AG09319 (cell line): ENCODE data around the gene PLXND1.

ENCODE experiments used
- DNase-seq: peaks from one replicate; pipeline ENCODE4 v3.0.0-alpha.2; 2010; ENCODE audit warnings: low read depth; ENCODE audit errors: extremely low read depth
- TF ChIP-seq, protein P1 (sequence below): IDR thresholded peaks from 2 replicates; pipeline ENCODE4 v1.5.1; 2011; ENCODE audit warnings: low read depth, mild to moderate bottlenecking, inconsistent platforms, low read length, moderate library complexity

Gene PLXND1

DNA sequence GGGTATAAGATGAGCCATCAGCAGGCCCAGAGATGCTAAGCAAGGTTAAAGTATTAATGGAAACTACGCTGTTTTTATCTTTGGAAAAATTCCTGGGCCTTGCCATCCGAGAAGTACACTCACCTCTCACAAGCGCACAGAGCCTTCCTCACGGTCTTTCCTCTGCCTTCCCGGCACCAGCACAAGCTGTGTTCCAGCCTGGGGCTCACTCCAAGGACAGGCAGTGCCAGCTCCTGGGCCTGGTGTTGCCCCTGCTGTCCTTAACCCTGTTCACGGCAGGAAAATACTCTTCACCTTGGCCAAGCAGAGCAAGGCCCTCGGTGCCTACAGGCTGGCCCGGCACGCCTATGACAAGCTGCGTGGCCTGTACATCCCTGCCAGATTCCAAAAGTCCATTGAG lies 92.4 kb downstream of the PLXND1 start:
- TF ChIP-seq, protein P1, sequence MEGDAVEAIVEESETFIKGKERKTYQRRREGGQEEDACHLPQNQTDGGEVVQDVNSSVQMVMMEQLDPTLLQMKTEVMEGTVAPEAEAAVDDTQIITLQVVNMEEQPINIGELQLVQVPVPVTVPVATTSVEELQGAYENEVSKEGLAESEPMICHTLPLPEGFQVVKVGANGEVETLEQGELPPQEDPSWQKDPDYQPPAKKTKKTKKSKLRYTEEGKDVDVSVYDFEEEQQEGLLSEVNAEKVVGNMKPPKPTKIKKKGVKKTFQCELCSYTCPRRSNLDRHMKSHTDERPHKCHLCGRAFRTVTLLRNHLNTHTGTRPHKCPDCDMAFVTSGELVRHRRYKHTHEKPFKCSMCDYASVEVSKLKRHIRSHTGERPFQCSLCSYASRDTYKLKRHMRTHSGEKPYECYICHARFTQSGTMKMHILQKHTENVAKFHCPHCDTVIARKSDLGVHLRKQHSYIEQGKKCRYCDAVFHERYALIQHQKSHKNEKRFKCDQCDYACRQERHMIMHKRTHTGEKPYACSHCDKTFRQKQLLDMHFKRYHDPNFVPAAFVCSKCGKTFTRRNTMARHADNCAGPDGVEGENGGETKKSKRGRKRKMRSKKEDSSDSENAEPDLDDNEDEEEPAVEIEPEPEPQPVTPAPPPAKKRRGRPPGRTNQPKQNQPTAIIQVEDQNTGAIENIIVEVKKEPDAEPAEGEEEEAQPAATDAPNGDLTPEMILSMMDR, result no peak
- no peak for DNase-seq

DNA sequence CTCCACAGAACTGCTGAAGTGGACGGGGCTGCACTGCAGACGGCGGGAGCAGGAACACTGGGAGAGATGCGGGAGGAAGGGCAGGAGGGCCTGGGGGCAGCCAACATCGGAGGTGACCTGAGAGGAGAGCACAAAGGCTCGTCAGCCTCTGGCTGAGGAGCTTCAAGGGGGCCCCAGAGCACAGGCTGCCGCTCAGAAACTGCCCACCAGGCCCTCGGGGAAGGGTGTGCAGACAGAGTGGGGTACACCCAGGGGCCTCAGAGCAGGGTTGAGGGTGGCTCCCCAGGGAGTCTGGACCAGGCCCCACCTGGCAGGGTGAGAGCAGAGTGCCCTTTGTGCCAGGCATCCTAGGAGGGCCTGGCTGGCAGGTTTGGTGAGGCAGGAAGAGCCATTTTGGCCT lies 92.8 kb downstream of the PLXND1 start:
- TF ChIP-seq, protein P1, result no peak

DNA sequence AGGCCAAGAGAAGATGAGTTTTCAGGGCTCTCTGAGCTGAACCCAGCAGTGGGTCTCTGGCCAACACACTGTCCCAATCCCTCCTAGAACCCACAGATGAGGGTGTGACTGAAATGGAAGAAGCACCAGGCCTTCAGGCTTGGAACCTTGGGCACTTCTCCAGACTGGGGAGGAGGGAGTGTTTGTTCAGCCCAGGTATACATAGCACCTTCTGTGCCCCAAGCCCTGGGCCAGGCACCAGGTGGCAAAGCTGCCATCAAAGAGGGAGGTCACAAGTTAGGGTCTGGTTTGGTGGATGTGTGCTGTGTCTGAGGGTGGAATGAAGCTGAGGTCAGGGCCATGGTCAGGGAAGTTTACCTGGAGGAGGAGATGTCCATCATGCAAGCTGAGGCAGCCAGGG lies 93.9 kb downstream of the PLXND1 start:
- DNase-seq, result no peak
- TF ChIP-seq, protein P1, result no peak

More for the DNA sequence above, 92.8 kb downstream of the PLXND1 start:
- no peak for DNase-seq

DNA sequence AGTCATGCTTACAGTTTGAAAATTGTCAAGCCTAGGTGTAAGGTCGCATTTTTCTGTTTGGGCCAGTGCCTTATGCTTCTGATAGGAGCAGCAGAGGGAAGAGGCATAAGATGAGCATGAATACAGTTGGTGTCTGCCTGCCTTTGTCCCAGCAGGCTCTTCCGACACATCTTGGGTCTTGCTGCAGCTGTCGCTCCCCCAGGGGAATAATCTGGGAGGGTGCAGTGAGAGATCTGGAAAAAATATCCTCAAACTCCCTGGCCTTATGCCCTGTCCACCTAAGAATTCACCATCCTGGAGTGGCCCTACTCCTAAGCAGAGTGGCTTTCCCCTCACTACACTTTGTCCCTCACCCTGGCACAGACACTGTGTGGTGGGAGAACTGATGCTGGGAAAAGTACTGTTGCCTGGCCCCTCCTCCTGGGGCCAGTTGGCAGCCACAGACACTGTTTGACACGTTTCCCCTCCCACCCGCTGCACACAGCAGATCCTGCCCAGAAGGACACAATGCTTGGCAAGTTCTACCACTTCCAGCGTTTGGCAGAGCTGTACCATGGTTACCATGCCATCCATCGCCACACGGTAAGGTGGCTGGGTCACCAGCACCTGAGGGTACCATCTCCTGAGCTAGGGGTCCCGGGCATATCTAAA lies 99.2 kb downstream of the PLXND1 start:
- no peak for DNase-seq
- TF ChIP-seq, protein P1, result no peak

DNA sequence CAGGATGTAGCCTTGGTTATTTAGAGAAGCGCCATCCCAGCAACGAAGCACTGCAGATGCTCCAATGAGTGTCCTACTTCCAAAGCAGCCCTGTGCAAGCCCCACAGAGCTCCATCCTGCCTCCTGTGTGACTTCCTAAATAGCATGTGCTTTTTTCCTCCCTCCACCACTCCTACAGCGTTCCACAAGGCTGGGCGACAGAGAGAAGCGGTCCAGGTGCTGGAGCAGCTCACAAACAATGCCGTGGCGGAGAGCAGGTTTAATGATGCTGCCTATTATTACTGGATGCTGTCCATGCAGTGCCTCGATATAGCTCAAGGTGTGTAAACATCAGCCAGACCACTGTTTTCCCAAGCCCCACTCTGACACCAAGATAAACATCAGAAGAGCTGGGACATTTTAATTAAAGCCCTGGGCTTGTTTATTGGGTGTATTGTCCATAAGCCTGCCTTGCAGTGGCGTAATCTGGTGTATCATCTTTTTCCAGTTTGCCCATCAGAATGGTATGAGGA lies 100.2 kb downstream of the PLXND1 start:
- no peak for DNase-seq
- TF ChIP-seq, protein P1, result no peak

DNA sequence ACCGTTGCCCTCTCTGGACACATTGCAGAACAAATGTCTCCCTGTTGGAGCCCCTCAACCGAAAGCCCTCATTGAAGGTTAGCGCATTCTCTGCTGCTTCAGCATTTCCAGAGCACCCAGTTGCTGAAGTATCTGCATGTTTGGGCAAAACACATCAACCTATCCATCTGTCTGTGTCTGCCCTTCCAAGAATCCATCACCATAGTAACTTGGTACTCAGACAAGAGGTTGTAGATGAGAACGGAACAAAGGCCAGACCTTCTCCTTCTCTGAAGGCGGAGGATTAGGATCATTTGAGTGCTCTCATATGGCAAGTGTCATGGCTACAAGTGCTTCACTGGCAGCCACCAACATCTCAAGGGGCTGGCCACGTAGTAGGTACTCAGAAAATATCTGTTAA lies 101.1 kb downstream of the PLXND1 start:
- TF ChIP-seq, protein P1, result no peak
- DNase-seq, result no peak
